CD4-positive, alpha-beta T cell treated with Interleukin-6 for 4 hours (primary cell): Measurements from ENCODE around the gene BCAP31.
A peak's percentile ranks its signal among the peaks of the same experiment; 100 is the strongest.

ENCODE experiments used
- DNase-seq: peaks from one replicate; pipeline ENCODE4 v3.0.0-alpha.2; 2020; ENCODE audit warnings: mixed read lengths

BCAP31 gene

GRCh38 chrX:153671589-153672530 is 52.3 kb downstream of the BCAP31 start:
- DNase-seq = no peak

- DNase-seq = no peak
Measured at GRCh38 chrX:153670748-153671588, 53.2 kb downstream of the BCAP31 start.

GRCh38 chrX:153669901-153670731 is 54.1 kb downstream of the BCAP31 start:
- no peak for DNase-seq

GRCh38 chrX:153669174-153669890 is 54.9 kb downstream of the BCAP31 start:
- peak; percentile 66 for DNase-seq

GRCh38 chrX:153668423-153669173 is 55.6 kb downstream of the BCAP31 start:
- no peak for DNase-seq

- peak; percentile 80 for DNase-seq
Measured at GRCh38 chrX:153667956-153668396, 56.2 kb downstream of the BCAP31 start.

- no peak for DNase-seq
Measured at GRCh38 chrX:153667281-153667955, 56.8 kb downstream of the BCAP31 start.

- DNase-seq = no peak
Measured at GRCh38 chrX:153665726-153666306, 58.4 kb downstream of the BCAP31 start.

GRCh38 chrX:153662266-153662665 is 61.9 kb downstream of the BCAP31 start:
- peak; percentile 77 for DNase-seq

- no peak for DNase-seq
Measured at GRCh38 chrX:153659268-153659667, 64.9 kb downstream of the BCAP31 start.

GRCh38 chrX:153657161-153657560 is 67.0 kb downstream of the BCAP31 start:
- no peak for DNase-seq

GRCh38 chrX:153653556-153653955 is 70.6 kb downstream of the BCAP31 start:
- no peak for DNase-seq

- no peak for DNase-seq
Measured at GRCh38 chrX:153651540-153652079, 72.6 kb downstream of the BCAP31 start.

GRCh38 chrX:153650959-153651358 is 73.2 kb downstream of the BCAP31 start:
- DNase-seq = no peak
